HEK293 (cell line): Measurements from ENCODE around the gene SBNO2.

Source experiments
- CTCF ChIA-PET: fragments of 350-600 bp; formaldehyde crosslinking; extraction: SDS; loops from one replicate; lab custom pipeline; 2021; ENCODE audit warnings: antibody characterized with exemption; lab: Yijun Ruan, JAX
- POLR2A ChIA-PET: fragments of 300-600 bp; formaldehyde crosslinking; extraction: SDS; loops from one replicate; lab custom pipeline; 2020; ENCODE audit warnings: antibody characterized with exemption, inconsistent platforms; lab: Yijun Ruan, JAX
- H3K27ac ChIP-seq: fragments of 200-500 bp; sonication (Bioruptor generic); 2 replicates; pipeline ENCODE4 v1.5.1; 2014; ENCODE audit warnings: low read depth, low read length, control low read depth, inconsistent platforms; ENCODE audit errors: extremely low read depth
- H3K36me3 ChIP-seq, 2 experiments: fragments of 200-500 bp in 1 of 2; sonication (Bioruptor generic) in 1 of 2; 1 replicate in 1 of 2; 2 replicates in 1 of 2; pipeline ENCODE4 v1.5.1; 2014 to 2017; ENCODE audit warnings: inconsistent platforms in 2 of 2, low read length in 2 of 2; ENCODE audit not compliant: control insufficient read depth in 2 of 2, insufficient read depth in 1 of 2
- H3K4me1 ChIP-seq: fragments of 200-500 bp; sonication (Bioruptor generic); 2 replicates; pipeline ENCODE4 v1.5.1; 2014; ENCODE audit warnings: mild to moderate bottlenecking, low read length, inconsistent platforms; ENCODE audit not compliant: control insufficient read depth, insufficient read depth
- H3K4me3 ChIP-seq: 2 replicates; pipeline ENCODE4 v1.5.1; 2011; ENCODE audit warnings: low read depth, mild to moderate bottlenecking, control low read depth, low read length, moderate library complexity
- H3K9me3 ChIP-seq: fragments of 200-500 bp; sonication (Bioruptor generic); 2 replicates; pipeline ENCODE4 v1.5.1; 2014; ENCODE audit warnings: low read depth, low read length, inconsistent platforms; ENCODE audit not compliant: control insufficient read depth, insufficient read depth
- KLF16 ChIP-seq: fragments of 450-650 bp; formaldehyde crosslinking; IDR thresholded peaks from 2 replicates; pipeline ENCODE4 v1.5.1; 2017; ENCODE audit warnings: missing biosample characterization, missing genetic modification characterization
- KLF7 ChIP-seq: fragments of 450-650 bp; formaldehyde crosslinking; IDR thresholded peaks from 2 replicates; pipeline ENCODE4 v1.5.1; 2016; ENCODE audit warnings: missing biosample characterization, missing genetic modification characterization, borderline replicate concordance
- SP2 ChIP-seq: fragments of 450-650 bp; formaldehyde crosslinking; IDR thresholded peaks from 2 replicates; pipeline ENCODE4 v1.5.1; 2016; ENCODE audit warnings: missing biosample characterization, missing genetic modification characterization
- TRIM28 ChIP-seq: IDR thresholded peaks from 2 replicates; pipeline ENCODE4 v1.6.1; 2011; ENCODE audit warnings: low read length, control low read depth, borderline replicate concordance
- ZBTB21 ChIP-seq: fragments of 450-650 bp; formaldehyde crosslinking; IDR thresholded peaks from 2 replicates; pipeline ENCODE4 v1.5.1; 2017; ENCODE audit warnings: missing biosample characterization, missing genetic modification characterization
- ZBTB48 ChIP-seq: fragments of 450-650 bp; formaldehyde crosslinking; IDR thresholded peaks from 2 replicates; pipeline ENCODE4 v1.5.1; 2016; ENCODE audit warnings: missing biosample characterization, missing genetic modification characterization
- ZBTB8A ChIP-seq: fragments of 450-650 bp; formaldehyde crosslinking; IDR thresholded peaks from 2 replicates; pipeline ENCODE4 v1.5.1; 2016; ENCODE audit warnings: missing biosample characterization, missing genetic modification characterization
- ZEB2 ChIP-seq: fragments of 450-650 bp; formaldehyde crosslinking; IDR thresholded peaks from 2 replicates; pipeline ENCODE4 v1.5.1; 2016; ENCODE audit warnings: missing biosample characterization, missing genetic modification characterization
- ZIC2 ChIP-seq: fragments of 450-650 bp; formaldehyde crosslinking; IDR thresholded peaks from 2 replicates; pipeline ENCODE4 v1.5.1; 2016; ENCODE audit warnings: missing biosample characterization, missing genetic modification characterization
- ZNF112 ChIP-seq: fragments of 450-650 bp; formaldehyde crosslinking; IDR thresholded peaks from 2 replicates; pipeline ENCODE4 v1.5.0; 2017; ENCODE audit warnings: missing biosample characterization, missing genetic modification characterization
- ZNF121 ChIP-seq: fragments of 450-650 bp; formaldehyde crosslinking; IDR thresholded peaks from 2 replicates; pipeline ENCODE4 v1.5.1; 2016; ENCODE audit warnings: missing biosample characterization, missing genetic modification characterization
- ZNF132 ChIP-seq: fragments of 450-650 bp; formaldehyde crosslinking; IDR thresholded peaks from 2 replicates; pipeline ENCODE4 v1.5.1; 2017; ENCODE audit warnings: missing biosample characterization, missing genetic modification characterization, borderline replicate concordance
- ZNF155 ChIP-seq: fragments of 450-650 bp; formaldehyde crosslinking; IDR thresholded peaks from 2 replicates; pipeline ENCODE4 v1.5.1; 2016; ENCODE audit warnings: missing biosample characterization, missing genetic modification characterization
- ZNF175 ChIP-seq: fragments of 450-650 bp; formaldehyde crosslinking; IDR thresholded peaks from 2 replicates; pipeline ENCODE4 v1.5.1; 2016; ENCODE audit warnings: missing biosample characterization, missing genetic modification characterization
- ZNF19 ChIP-seq: fragments of 450-650 bp; formaldehyde crosslinking; IDR thresholded peaks from 2 replicates; pipeline ENCODE4; 2016; ENCODE audit warnings: missing biosample characterization, missing genetic modification characterization, low read depth
- ZNF23 ChIP-seq: fragments of 450-650 bp; formaldehyde crosslinking; IDR thresholded peaks from 2 replicates; pipeline ENCODE4 v1.5.1; 2016; ENCODE audit warnings: missing biosample characterization, missing genetic modification characterization, borderline replicate concordance
- ZNF248 ChIP-seq: fragments of 450-650 bp; formaldehyde crosslinking; IDR thresholded peaks from 2 replicates; pipeline ENCODE4 v1.5.1; 2017; ENCODE audit warnings: missing biosample characterization, missing genetic modification characterization
- ZNF416 ChIP-seq: fragments of 450-650 bp; formaldehyde crosslinking; IDR thresholded peaks from 2 replicates; pipeline ENCODE4 v1.5.1; 2016; ENCODE audit warnings: missing biosample characterization, missing genetic modification characterization
- ZNF48 ChIP-seq: fragments of 450-650 bp; formaldehyde crosslinking; IDR thresholded peaks from 2 replicates; pipeline ENCODE4 v1.5.1; 2016; ENCODE audit warnings: missing biosample characterization, missing genetic modification characterization
- ZNF530 ChIP-seq: fragments of 450-650 bp; formaldehyde crosslinking; IDR thresholded peaks from 2 replicates; pipeline ENCODE4 v1.5.1; 2016; ENCODE audit warnings: low read depth, missing biosample characterization, missing genetic modification characterization
- ZNF585B ChIP-seq: fragments of 450-650 bp; formaldehyde crosslinking; IDR thresholded peaks from 2 replicates; pipeline ENCODE4 v1.5.1; 2016; ENCODE audit warnings: missing biosample characterization, missing genetic modification characterization
- ZNF610 ChIP-seq: fragments of 450-650 bp; formaldehyde crosslinking; IDR thresholded peaks from 2 replicates; pipeline ENCODE4 v1.5.1; 2016; ENCODE audit warnings: missing biosample characterization, missing genetic modification characterization, borderline replicate concordance
- ZNF623 ChIP-seq: fragments of 450-650 bp; formaldehyde crosslinking; IDR thresholded peaks from 2 replicates; pipeline ENCODE4 v1.5.1; 2016; ENCODE audit warnings: missing biosample characterization, missing genetic modification characterization
- ZNF654 ChIP-seq: fragments of 450-650 bp; formaldehyde crosslinking; IDR thresholded peaks from 2 replicates; pipeline ENCODE4 v1.5.1; 2016; ENCODE audit warnings: low read depth, missing biosample characterization, missing genetic modification characterization
- ZNF664 ChIP-seq: fragments of 450-650 bp; formaldehyde crosslinking; IDR thresholded peaks from 2 replicates; pipeline ENCODE4 v1.5.1; 2016; ENCODE audit warnings: missing biosample characterization, missing genetic modification characterization
- TF ChIP-seq, protein P1 (sequence below): fragments of 450-650 bp; formaldehyde crosslinking; IDR thresholded peaks from 2 replicates; pipeline ENCODE4 v1.5.1; 2016; ENCODE audit warnings: missing biosample characterization, missing genetic modification characterization, low read depth
- TF ChIP-seq, protein P2 (sequence below): fragments of 450-650 bp; formaldehyde crosslinking; IDR thresholded peaks from 2 replicates; pipeline ENCODE4 v1.5.1; 2016; ENCODE audit warnings: missing biosample characterization, missing genetic modification characterization
- TF ChIP-seq, protein P3 (sequence below): fragments of 450-650 bp; formaldehyde crosslinking; IDR thresholded peaks from 2 replicates; pipeline ENCODE4 v1.5.1; 2017; ENCODE audit warnings: missing biosample characterization, missing genetic modification characterization

The SBNO2 gene

DNA sequence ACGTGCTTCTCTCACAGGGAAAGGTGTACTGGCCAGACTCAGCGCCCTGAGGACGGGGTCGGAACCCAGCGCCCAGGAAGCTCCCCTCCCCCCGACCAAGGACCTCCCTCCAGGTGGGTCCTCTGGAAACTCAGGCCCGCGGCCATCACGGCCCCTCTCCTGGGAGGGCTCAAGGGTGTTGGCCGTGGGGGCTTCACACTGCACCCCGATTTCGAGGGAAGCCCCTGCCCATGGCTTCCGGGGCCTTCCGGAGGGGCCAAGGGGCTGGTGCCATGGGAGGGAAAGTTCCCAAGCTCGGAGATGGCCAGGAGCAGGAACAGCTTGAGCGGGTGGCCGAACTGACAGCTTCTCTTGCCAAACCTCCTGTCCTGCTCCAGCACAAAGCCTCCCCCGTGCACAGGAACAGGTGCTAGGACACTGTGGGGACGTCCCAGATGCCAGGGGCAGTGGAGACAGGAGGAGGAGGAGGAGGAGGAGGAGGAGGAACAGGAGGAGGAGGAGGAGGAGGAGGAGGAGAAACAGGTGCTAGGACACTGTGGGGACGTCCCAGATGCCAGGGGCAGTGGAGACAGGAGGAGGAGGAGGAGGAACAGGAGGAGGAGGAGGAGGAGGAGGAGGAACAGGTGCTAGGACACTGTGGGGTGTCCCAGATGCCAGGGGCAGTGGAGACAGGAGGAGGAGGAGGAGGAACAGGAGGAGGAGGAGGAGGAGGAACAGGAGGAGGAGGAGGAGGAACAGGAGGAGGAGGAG lies 10.0 kb downstream of the SBNO2 start:
- ChIA-PET CTCF (no interaction called here), POLR2A (no interaction called here)
- H3K27ac ChIP-seq: no peak overlapping the region
- no peak overlapping the region for H3K4me3 ChIP-seq
- H3K9me3 ChIP-seq: no peaks in the 10 kb centered on the region
- peaks cover 0 to 5% of the 10 kb centered on the region in 2 experiments; a peak in 1 of 3 replicates for H3K36me3 ChIP-seq
- TF ChIP-seq ZNF155 (no peak), ZNF48 (tag by site-specific recombination) (no peak), TRIM28 (no peak), ZNF132 (tag by site-specific recombination) (no peak), ZNF623 (tag by site-specific recombination) (no peak), ZNF175 (tag by site-specific recombination) (no peak), ZBTB48 (tag by site-specific recombination) (no peak), ZNF585B (tag by site-specific recombination) (no peak), ZNF416 (tag by site-specific recombination) (no peak), ZEB2 (tag by site-specific recombination) (no peak), ZNF112 (tag by site-specific recombination) (no peak), ZNF530 (tag by site-specific recombination) (no peak), ZNF654 (tag by site-specific recombination) (no peak)
- TF ChIP-seq, protein P1, sequence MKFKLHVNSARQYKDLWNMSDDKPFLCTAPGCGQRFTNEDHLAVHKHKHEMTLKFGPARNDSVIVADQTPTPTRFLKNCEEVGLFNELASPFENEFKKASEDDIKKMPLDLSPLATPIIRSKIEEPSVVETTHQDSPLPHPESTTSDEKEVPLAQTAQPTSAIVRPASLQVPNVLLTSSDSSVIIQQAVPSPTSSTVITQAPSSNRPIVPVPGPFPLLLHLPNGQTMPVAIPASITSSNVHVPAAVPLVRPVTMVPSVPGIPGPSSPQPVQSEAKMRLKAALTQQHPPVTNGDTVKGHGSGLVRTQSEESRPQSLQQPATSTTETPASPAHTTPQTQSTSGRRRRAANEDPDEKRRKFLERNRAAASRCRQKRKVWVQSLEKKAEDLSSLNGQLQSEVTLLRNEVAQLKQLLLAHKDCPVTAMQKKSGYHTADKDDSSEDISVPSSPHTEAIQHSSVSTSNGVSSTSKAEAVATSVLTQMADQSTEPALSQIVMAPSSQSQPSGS (tag by site-specific recombination): no peak
- H3K4me1 ChIP-seq: 0 out of 2 replicates have a peak, but pooled peaks cover 2% of the 10 kb centered on the region

DNA sequence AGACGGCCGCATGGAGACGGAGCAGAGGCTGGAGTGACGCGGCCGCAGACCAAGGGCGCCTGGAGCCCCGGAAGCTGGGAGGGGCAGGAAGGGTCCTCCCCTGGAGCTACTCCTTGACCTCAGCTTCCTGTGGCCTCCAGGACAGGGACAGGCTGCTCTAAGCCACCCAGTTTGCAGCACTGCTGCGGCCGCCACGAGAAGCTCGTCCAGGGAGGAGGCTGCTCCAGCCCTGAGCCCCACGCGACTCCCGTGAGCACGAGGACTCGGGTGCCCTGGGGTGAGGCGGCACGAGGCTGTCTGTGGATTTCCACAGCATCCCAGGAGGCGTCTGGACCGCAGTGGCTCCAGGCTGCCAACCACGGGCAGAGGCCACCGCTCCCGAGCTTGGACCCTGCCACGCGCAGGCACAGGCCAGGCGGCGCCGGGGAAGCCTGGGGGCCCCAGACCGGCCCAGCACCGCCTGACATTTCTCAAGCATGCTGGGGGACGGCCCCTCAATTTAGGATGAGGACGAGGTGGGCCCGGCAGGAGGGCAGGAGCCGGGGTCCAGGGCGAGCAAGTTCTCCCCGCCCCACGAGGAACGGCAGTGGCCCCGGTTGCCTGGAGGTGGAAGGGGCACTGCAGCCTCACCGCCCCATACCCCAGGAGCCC lies 10.7 kb downstream of the SBNO2 start:
- ChIA-PET POLR2A (no interaction called here), CTCF (no interaction called here)
- Histone ChIP-seq H3K36me3 (peaks cover 0 to 5% of the 10 kb centered on the region in 2 experiments; a peak in 1 of 3 replicates), H3K4me1 (0 out of 2 replicates have a peak, but pooled peaks cover 2% of the 10 kb centered on the region), H3K4me3 (no peak overlapping the region), H3K9me3 (no peaks in the 10 kb centered on the region), H3K27ac (no peak overlapping the region)
- TF ChIP-seq KLF7 (tag by site-specific recombination): no peak
- TF ChIP-seq ZNF623 (tag by site-specific recombination): no peak
- TF ChIP-seq ZIC2: no peak
- TF ChIP-seq, protein P2, sequence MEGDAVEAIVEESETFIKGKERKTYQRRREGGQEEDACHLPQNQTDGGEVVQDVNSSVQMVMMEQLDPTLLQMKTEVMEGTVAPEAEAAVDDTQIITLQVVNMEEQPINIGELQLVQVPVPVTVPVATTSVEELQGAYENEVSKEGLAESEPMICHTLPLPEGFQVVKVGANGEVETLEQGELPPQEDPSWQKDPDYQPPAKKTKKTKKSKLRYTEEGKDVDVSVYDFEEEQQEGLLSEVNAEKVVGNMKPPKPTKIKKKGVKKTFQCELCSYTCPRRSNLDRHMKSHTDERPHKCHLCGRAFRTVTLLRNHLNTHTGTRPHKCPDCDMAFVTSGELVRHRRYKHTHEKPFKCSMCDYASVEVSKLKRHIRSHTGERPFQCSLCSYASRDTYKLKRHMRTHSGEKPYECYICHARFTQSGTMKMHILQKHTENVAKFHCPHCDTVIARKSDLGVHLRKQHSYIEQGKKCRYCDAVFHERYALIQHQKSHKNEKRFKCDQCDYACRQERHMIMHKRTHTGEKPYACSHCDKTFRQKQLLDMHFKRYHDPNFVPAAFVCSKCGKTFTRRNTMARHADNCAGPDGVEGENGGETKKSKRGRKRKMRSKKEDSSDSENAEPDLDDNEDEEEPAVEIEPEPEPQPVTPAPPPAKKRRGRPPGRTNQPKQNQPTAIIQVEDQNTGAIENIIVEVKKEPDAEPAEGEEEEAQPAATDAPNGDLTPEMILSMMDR (tag by site-specific recombination): no peak
- no peak for TF ChIP-seq ZNF664 (tag by site-specific recombination)
- TF ChIP-seq ZNF19 (tag by site-specific recombination): no peak
- no peak for TF ChIP-seq ZBTB8A (tag by site-specific recombination)
- TF ChIP-seq SP2 (tag by site-specific recombination): no peak
- TF ChIP-seq ZNF121 (tag by site-specific recombination): no peak
- no peak for TF ChIP-seq ZBTB21
- TF ChIP-seq ZNF248: no peak
- TF ChIP-seq, protein P3, sequence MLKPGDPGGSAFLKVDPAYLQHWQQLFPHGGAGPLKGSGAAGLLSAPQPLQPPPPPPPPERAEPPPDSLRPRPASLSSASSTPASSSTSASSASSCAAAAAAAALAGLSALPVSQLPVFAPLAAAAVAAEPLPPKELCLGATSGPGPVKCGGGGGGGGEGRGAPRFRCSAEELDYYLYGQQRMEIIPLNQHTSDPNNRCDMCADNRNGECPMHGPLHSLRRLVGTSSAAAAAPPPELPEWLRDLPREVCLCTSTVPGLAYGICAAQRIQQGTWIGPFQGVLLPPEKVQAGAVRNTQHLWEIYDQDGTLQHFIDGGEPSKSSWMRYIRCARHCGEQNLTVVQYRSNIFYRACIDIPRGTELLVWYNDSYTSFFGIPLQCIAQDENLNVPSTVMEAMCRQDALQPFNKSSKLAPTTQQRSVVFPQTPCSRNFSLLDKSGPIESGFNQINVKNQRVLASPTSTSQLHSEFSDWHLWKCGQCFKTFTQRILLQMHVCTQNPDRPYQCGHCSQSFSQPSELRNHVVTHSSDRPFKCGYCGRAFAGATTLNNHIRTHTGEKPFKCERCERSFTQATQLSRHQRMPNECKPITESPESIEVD (tag by site-specific recombination): no peak
- TF ChIP-seq ZNF23 (tag by site-specific recombination): no peak
- TF ChIP-seq ZNF610 (tag by site-specific recombination): no peak
- TF ChIP-seq KLF16 (tag by site-specific recombination): no peak
